Subcutaneous abdominal adipose tissue (tissue), 5 donors: ENCODE results near the gene GLRX2.

Experiments
- H3K27ac ChIP-seq: one replicate; pipeline ENCODE4 v1.7.0; 2013; ENCODE audit warnings: low read depth, mild to moderate bottlenecking, inconsistent platforms, low read length, moderate library complexity
- H3K27me3 ChIP-seq, 5 donors: one replicate each; pipeline ENCODE4 v1.7.0; 2013; ENCODE audit warnings: low read length in 5 of 5, inconsistent platforms in 1 of 5; ENCODE audit not compliant: control insufficient read depth in 5 of 5, insufficient read depth in 4 of 5
- H3K36me3 ChIP-seq, 5 donors: one replicate each; pipeline ENCODE4 v1.7.0; 2013; ENCODE audit warnings: low read length in 5 of 5; ENCODE audit not compliant: control insufficient read depth in 5 of 5, insufficient read depth in 5 of 5
- H3K4me1 ChIP-seq, 5 donors: one replicate each; pipeline ENCODE4 v1.7.0; 2013; ENCODE audit warnings: low read length in 5 of 5, mild to moderate bottlenecking in 3 of 5, moderate library complexity in 1 of 5; ENCODE audit not compliant: control insufficient read depth in 5 of 5, insufficient read depth in 5 of 5
- H3K4me3 ChIP-seq, 5 donors: one replicate each; pipeline ENCODE4 v1.7.0; 2013; ENCODE audit warnings: low read length in 5 of 5, low read depth in 1 of 5
- H3K9ac ChIP-seq, 5 donors: one replicate each; pipeline ENCODE4 v1.7.0; 2013; ENCODE audit warnings: low read length in 5 of 5, mild to moderate bottlenecking in 4 of 5, moderate library complexity in 3 of 5
- H3K9me3 ChIP-seq, 5 donors: one replicate each; pipeline ENCODE4 v1.7.0; 2013; ENCODE audit warnings: low read length in 5 of 5; ENCODE audit not compliant: control insufficient read depth in 5 of 5
- donor health status: healthy.
- donor health status: healthy.
- donor health status: healthy.
- donor health status: healthy.
- donor health status: healthy.

Gene GLRX2

DNA sequence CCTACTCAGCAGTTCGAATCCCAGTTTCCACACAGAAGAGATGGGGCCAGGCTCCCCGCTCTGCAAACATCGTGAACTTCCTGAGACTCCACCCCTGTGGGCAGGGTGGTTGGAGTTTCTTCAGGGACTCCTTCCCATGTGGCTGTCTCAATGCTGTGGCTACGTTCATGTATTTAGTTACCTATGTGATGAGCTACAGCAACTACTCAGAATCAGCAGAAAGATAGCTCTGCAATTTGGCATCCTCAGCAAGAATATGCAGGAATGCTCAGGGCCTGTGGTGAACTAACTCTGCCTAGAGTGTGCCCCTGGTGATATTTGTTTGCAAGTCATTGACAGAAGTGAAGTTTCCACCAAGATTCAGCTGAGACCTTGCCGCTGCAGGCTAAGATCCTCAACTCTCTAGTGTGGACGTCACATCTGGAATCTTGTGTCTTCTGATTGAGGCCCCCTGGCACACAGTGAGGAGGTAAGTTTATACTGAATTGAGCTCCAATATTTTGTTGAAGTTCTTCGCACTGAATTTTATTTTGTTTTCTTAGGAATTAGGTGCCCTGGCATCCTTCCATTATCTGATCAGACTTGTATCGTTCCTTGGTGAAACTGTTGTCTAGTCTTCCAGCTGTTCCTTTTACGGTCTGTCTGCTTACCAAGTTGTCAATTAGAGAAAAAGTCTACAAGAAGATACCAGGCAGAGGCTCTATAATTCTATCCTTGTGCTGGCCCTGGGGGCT, 8.2 kb upstream of the GLRX2 start:
- Histone ChIP-seq H3K27ac (no peak overlapping the region), H3K4me3 (no peak overlapping the region), H3K9ac (no peak overlapping the region)

DNA sequence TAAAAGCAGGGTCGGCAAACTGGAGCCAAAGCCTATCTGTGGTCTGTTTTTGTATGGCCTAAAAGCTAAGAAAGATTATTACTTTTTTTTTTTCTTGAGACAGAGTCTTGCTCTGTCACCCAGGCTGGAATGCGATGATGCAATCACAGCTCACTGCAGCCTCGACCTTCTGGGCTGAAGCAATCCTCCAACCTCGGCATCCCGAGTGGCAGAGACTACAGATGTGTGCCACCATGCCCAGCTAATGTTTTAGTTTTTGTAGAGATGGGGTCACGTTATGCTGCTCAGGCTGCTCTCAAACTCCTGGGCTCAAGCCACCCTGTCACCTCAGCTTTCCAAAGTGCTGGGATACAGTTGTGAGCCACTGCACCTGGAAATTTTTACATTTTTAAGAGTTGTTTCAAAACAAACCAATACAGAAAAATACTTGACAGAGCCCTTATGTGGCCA, 6.5 kb upstream of the GLRX2 start:
- Histone ChIP-seq H3K9ac (no peak overlapping the region), H3K4me1 (peaks cover 0 to 17% (median 10%) of the 10 kb centered on the region in 5 donors), H3K27ac (peak overlapping the region; percentile 90), H3K36me3 (no peaks in the 10 kb centered on the region), H3K4me3 (no peak overlapping the region), H3K27me3 (no peaks in the 10 kb centered on the region), H3K9me3 (no peaks in the 10 kb centered on the region)

More for the DNA sequence above, 8.2 kb upstream of the GLRX2 start:
- Histone ChIP-seq H3K9me3 (no peaks in the 10 kb centered on the region), H3K27me3 (no peaks in the 10 kb centered on the region), H3K36me3 (no peaks in the 10 kb centered on the region), H3K4me1 (peaks cover 0 to 17% (median 10%) of the 10 kb centered on the region in 5 donors)

DNA sequence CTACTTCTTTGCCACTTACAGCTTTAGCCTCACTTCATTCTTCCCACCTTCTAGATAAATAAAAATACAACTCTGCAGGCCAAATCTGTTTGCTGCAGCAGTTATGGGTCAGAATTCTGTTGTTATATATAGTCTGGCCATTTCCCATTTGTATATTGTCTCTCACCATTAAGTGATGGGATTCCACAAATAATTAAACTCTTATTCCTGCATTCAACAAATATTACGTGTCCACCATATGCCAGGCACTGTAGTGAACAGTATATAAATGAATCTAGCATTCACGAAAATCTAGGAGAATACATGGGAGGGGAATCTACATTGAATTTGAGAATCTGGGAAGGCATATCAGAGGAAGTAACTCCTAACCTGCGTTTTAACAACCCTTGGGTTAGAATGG, 5.7 kb upstream of the GLRX2 start:
- no peak overlapping the region for H3K4me3 ChIP-seq
- peak overlapping the region; percentile 90 for H3K27ac ChIP-seq
- H3K27me3 ChIP-seq: no peaks in the 10 kb centered on the region
- peaks cover 0 to 19% (median 10%) of the 10 kb centered on the region in 5 donors for H3K4me1 ChIP-seq
- no peak overlapping the region for H3K9ac ChIP-seq
- H3K9me3 ChIP-seq: no peaks in the 10 kb centered on the region
- H3K36me3 ChIP-seq: no peaks in the 10 kb centered on the region

DNA sequence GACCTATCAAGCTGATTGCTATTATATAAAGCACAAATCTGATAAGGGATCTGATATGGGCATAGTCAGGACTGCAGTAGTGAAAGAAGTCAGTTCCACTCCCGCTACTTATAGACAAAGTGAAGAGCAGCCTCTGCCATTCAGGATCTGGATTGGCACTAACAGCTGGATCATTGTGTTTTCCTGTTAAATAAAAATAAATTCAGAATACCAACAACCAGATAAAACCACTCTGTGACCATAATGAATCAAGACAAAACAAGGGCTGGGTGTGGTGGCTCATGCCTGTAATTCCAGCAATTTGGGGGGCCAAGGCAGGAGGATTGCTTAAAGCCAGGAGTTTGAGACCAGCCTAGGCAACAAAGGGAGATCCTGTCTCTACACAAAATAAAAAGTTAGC, 5.0 kb upstream of the GLRX2 start:
- Histone ChIP-seq H3K36me3 (no peaks in the 10 kb centered on the region), H3K4me3 (no peak overlapping the region), H3K9ac (no peak overlapping the region)

DNA sequence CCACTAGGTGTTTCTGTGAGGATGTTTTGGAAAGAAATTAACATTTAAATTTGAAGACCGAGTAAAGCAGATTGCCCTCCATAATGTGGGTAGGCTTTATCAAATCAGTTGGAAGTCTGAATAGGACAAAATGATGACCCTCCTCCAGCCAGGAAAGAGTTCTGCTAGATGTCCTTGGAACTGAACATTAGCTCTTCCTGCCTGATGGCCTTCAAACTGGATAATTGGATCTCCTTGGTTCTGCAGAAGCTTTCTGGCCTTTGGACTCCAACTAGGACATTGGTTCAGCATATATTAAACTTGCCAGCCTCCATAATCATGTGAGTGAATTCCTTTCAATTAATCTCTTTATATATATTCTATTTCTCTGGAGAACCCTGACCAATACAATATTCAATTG, 4.4 kb upstream of the GLRX2 start:
- Histone ChIP-seq H3K36me3 (no peaks in the 10 kb centered on the region), H3K4me1 (peaks cover 0 to 24% (median 15%) of the 10 kb centered on the region in 5 donors), H3K4me3 (no peak overlapping the region), H3K27ac (no peak overlapping the region), H3K9ac (no peak overlapping the region), H3K27me3 (no peaks in the 10 kb centered on the region), H3K9me3 (no peaks in the 10 kb centered on the region)

More for the DNA sequence above, 5.0 kb upstream of the GLRX2 start:
- Histone ChIP-seq H3K27me3 (no peaks in the 10 kb centered on the region), H3K9me3 (no peaks in the 10 kb centered on the region), H3K27ac (peak overlapping the region; percentile 90), H3K4me1 (peaks cover 0 to 23% (median 15%) of the 10 kb centered on the region in 5 donors)

DNA sequence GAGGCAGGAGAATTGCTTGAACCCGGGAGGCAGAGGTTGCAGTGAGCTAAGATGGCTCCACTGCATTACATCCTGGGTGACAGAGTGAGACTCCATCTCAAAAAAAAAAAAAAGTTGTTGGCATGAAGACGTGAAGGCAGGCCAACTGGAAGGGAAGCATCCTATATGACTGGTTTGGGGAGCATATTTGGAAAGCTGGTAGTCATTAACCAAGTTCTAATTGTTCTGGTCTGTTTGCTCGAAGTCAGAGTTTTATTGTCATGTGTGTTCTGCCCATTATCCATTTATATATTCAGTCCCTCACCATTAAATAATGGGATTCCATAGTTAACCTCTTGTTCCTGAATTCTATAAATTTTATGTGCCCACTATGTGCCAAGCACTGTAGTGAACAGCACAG, 3.3 kb upstream of the GLRX2 start:
- Histone ChIP-seq H3K4me1 (peaks cover 4 to 31% (median 25%) of the 10 kb centered on the region in 5 donors), H3K9ac (no peak overlapping the region), H3K27ac (no peak overlapping the region), H3K4me3 (no peak overlapping the region), H3K36me3 (no peaks in the 10 kb centered on the region), H3K27me3 (no peaks in the 10 kb centered on the region), H3K9me3 (no peaks in the 10 kb centered on the region)

DNA sequence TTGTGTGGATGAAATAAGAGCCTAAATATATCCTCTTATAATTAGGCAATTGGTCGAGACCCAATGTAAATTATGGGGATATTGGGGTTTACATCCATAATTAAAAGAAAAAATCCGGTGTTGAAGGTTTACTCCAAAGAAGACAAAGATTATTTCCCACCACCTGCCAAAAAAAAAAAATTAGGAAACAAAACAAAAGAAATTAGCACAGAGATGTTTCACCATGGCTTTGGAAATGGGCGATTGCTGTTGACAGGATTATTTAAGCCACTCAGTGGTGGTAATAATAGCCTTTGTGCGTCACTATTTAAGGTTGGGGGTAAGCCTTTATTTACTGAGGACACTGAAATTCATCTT, 585 bp upstream of the GLRX2 start:
- Histone ChIP-seq H3K27me3 (no peaks in the 10 kb centered on the region), H3K4me3 (peak overlapping the region; percentile 74 to 84 (median 78)), H3K9ac (peak overlapping the region; percentile 35 to 88 (median 86)), H3K9me3 (no peaks in the 10 kb centered on the region), H3K36me3 (peaks cover 0 to 1% (median 0%) of the 10 kb centered on the region in 5 donors), H3K27ac (peak overlapping the region; percentile 94), H3K4me1 (peaks cover 4 to 39% (median 27%) of the 10 kb centered on the region in 5 donors)

DNA sequence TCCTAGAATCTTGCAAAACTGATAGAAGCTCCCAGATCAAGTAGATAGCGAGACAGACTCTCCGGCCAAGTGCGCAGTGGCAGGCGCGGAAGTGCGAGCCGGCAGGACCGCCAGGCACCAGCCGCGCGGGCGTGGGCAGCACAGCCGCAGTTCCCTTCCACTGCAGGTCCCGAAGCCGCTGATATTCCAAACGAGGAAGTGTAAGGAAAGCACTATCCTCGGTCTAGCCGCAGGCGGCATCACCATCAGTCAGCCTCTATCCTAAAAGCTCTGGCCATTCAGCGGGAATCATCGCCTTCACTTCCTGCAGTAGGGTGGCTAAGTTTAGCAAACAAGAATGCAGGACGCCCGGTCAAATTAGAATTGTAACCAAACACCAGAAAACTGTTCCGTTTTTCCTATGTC, 710 bp downstream of the GLRX2 start:
- Histone ChIP-seq H3K9ac (peak overlapping the region; percentile 85 to 94 (median 88)), H3K9me3 (no peaks in the 10 kb centered on the region), H3K27ac (peak overlapping the region; percentile 94), H3K36me3 (peaks cover 8 to 14% (median 12%) of the 10 kb centered on the region in 5 donors), H3K4me3 (peak overlapping the region; percentile 74 to 95 (median 78)), H3K4me1 (peaks cover 4 to 39% (median 27%) of the 10 kb centered on the region in 5 donors), H3K27me3 (no peaks in the 10 kb centered on the region)

DNA sequence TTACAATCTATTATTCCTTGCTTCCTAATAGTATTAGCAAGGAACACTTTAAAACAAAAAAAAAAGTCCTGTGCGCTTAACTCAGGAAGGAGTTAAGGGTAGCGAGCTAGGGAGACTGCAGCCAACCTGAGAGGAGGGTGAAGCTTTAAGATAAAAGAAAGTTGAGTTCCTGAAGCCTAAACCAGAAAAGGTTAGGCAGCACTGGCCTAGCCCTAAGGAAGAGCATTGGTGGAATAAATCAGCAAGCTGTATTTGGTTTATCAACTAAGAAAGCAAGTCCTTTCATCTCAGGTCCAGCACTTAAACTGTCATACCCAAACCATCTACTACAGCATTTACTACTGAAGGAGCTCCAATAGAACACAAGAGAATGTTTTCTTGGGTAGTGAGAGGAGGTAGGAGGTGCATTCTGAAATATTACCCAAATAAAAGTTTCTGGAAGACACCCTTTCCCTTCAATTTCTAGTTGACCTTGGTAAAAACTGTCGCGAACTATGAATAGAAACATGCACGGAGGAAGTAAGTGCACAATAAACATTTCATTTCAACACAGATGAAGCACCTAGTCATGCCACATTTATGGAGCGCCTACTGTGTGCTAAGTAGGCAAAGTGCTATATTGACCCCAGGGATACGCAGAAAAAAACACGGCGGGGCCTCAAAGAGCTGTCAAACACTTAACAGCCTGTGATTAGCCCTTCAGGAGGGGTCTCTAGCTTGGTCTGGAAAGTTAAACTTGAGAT, 1.3 kb downstream of the GLRX2 start:
- H3K4me3 ChIP-seq: peak overlapping the region; percentile 74 to 95 (median 78)
- H3K27me3 ChIP-seq: no peaks in the 10 kb centered on the region

DNA sequence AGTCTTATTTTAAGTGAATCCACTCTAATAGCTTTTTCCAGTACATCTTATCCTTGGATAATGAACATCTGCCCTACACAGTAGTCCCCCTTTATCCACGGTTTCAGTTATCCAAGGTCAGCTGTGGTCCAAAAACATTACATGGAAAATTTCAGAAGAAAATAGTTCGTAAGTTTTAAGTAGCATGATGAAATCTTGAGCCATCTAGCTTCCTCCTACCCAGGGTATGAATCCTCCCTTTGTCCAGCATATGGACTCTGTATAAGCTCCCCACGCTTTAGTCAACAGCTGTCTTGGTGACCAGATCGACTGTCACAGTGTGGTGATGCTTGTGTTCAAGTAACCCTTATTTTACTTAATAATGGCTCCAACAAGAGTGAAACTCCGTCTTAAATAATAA, 2.6 kb downstream of the GLRX2 start:
- peak overlapping the region in 1 of 5 donors; percentile 40 for H3K9ac ChIP-seq
- H3K4me1 ChIP-seq: peaks cover 4 to 39% (median 27%) of the 10 kb centered on the region in 5 donors
- H3K4me3 ChIP-seq: no peak overlapping the region
- no peaks in the 10 kb centered on the region for H3K9me3 ChIP-seq
- H3K27me3 ChIP-seq: no peaks in the 10 kb centered on the region
- peaks cover 11 to 30% (median 26%) of the 10 kb centered on the region in 5 donors for H3K36me3 ChIP-seq
- peak overlapping the region; percentile 51 for H3K27ac ChIP-seq

More for the DNA sequence above, 1.3 kb downstream of the GLRX2 start:
- H3K36me3 ChIP-seq: peaks cover 10 to 20% (median 17%) of the 10 kb centered on the region in 5 donors
- H3K4me1 ChIP-seq: peaks cover 4 to 39% (median 27%) of the 10 kb centered on the region in 5 donors
- H3K9ac ChIP-seq: peak overlapping the region; percentile 85 to 94 (median 88)
- H3K9me3 ChIP-seq: no peaks in the 10 kb centered on the region
- H3K27ac ChIP-seq: peak overlapping the region; percentile 94
